ENCODE measurements around the gene WDR48.

DNA sequence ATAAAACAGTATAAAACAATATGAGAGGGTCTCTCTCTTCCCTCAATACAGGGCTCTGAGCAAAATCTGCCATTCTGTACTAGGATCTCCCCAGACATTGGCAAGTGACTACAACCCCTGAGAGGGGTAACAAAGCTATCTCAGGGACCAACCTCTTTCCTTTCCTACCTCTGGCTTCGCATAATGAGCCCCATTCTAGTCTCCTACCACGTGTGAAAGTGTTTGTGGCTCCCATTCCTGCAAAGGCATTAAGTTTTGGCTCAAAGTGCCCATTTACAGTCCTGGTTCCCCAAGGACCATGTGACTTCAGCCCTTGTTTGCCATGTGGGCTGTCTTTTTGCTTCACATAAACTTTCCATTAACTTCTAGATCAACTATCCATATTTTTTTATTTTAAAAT lies 46.5 kb upstream of the WDR48 start:
- TF ChIP-seq, protein P1, sequence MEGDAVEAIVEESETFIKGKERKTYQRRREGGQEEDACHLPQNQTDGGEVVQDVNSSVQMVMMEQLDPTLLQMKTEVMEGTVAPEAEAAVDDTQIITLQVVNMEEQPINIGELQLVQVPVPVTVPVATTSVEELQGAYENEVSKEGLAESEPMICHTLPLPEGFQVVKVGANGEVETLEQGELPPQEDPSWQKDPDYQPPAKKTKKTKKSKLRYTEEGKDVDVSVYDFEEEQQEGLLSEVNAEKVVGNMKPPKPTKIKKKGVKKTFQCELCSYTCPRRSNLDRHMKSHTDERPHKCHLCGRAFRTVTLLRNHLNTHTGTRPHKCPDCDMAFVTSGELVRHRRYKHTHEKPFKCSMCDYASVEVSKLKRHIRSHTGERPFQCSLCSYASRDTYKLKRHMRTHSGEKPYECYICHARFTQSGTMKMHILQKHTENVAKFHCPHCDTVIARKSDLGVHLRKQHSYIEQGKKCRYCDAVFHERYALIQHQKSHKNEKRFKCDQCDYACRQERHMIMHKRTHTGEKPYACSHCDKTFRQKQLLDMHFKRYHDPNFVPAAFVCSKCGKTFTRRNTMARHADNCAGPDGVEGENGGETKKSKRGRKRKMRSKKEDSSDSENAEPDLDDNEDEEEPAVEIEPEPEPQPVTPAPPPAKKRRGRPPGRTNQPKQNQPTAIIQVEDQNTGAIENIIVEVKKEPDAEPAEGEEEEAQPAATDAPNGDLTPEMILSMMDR (IDR thresholded peaks at IDR 0.05; ENCODE audit: borderline replicate concordance, extremely low read depth, low read length, poor library complexity, severe bottlenecking) = no peak
- no peak for TF ChIP-seq EZH2 (IDR thresholded peaks at IDR 0.05; ENCODE audit: borderline replicate concordance, low read depth, low read length, severe bottlenecking)
